Measurements from ENCODE around the gene RREB1. TPM values are rescaled to one million over a fixed set of nuclear protein-coding genes. Genes with fewer than 3 reads are reported as not detected.

The RREB1 gene
- total RNA-seq, 1 donor from 2014 or later = 29.3 TPM

- no peaks in the 10 kb centered on the region for H3K27me3 ChIP-seq (ENCODE audit: control insufficient read depth, insufficient read depth, low read length)
- no peak for TF ChIP-seq CTCF (IDR thresholded peaks at IDR 0.05; ENCODE audit: insufficient read depth, low read length, poor library complexity, severe bottlenecking)
- no peak for DNase-seq (ENCODE audit: low read depth)
- H3K4me3 ChIP-seq (ENCODE audit: low read depth, low read length) = no peak overlapping the region
- no peaks in the 10 kb centered on the region for H3K36me3 ChIP-seq (ENCODE audit: control insufficient read depth, insufficient read depth, low read length)
Measured at GRCh38 chr6:7145585-7145884, 37.8 kb downstream of the RREB1 start.

- no peaks in the 10 kb centered on the region for H3K27me3 ChIP-seq (ENCODE audit: control insufficient read depth, insufficient read depth, low read length)
- DNase-seq (ENCODE audit: low read depth) = no peak
- H3K4me3 ChIP-seq (ENCODE audit: low read depth, low read length) = no peak overlapping the region
- TF ChIP-seq CTCF (IDR thresholded peaks at IDR 0.05; ENCODE audit: insufficient read depth, low read length, poor library complexity, severe bottlenecking) = no peak
- H3K36me3 ChIP-seq (ENCODE audit: control insufficient read depth, insufficient read depth, low read length) = no peaks in the 10 kb centered on the region
Measured at GRCh38 chr6:7145885-7146828, 38.4 kb downstream of the RREB1 start.

DNA sequence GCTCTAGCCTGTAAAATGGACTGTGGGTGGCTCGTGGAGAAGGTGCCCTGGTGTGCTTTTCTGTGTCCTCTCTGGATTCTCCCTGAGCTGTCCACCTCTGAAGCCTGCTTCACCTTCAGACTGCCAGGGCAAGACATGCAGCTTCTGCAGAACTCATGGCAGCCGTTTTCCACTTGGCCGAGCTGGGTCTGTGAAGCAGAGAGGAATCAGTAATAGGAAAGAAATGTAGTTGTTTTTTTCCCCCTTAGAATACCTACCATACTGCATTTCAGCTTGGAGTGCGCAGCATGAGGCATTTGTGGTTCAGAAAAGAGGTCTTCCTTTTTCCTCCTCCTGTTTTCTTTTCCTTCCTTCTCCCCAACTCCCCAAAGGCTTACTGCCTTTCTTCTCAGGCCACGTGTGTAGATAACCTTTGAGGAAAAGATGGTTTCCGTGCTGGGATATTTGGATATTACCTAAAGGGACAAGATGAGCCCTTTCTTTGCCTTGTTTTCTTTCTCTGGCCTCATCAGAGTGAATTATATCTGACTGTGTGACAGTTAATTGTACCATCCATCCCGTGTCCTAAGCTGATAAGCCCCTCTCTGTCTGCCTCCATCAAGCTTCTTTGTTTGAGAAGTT is 39.4 kb downstream of the RREB1 start:
- H3K4me3 ChIP-seq (ENCODE audit: low read depth, low read length) = no peak overlapping the region
- no peaks in the 10 kb centered on the region for H3K36me3 ChIP-seq (ENCODE audit: control insufficient read depth, insufficient read depth, low read length)
- TF ChIP-seq CTCF (IDR thresholded peaks at IDR 0.05; ENCODE audit: insufficient read depth, low read length, poor library complexity, severe bottlenecking) = no peak
- no peaks in the 10 kb centered on the region for H3K27me3 ChIP-seq (ENCODE audit: control insufficient read depth, insufficient read depth, low read length)
- no peak for DNase-seq (ENCODE audit: low read depth)

GRCh38 chr6:7148100-7148822 is 40.5 kb downstream of the RREB1 start:
- no peak overlapping the region for H3K4me3 ChIP-seq (ENCODE audit: low read depth, low read length)
- no peaks in the 10 kb centered on the region for H3K27me3 ChIP-seq (ENCODE audit: control insufficient read depth, insufficient read depth, low read length)
- peak; percentile 79 for DNase-seq (ENCODE audit: low read depth)
- no peaks in the 10 kb centered on the region for H3K36me3 ChIP-seq (ENCODE audit: control insufficient read depth, insufficient read depth, low read length)
- no peak for TF ChIP-seq CTCF (IDR thresholded peaks at IDR 0.05; ENCODE audit: insufficient read depth, low read length, poor library complexity, severe bottlenecking)

DNA sequence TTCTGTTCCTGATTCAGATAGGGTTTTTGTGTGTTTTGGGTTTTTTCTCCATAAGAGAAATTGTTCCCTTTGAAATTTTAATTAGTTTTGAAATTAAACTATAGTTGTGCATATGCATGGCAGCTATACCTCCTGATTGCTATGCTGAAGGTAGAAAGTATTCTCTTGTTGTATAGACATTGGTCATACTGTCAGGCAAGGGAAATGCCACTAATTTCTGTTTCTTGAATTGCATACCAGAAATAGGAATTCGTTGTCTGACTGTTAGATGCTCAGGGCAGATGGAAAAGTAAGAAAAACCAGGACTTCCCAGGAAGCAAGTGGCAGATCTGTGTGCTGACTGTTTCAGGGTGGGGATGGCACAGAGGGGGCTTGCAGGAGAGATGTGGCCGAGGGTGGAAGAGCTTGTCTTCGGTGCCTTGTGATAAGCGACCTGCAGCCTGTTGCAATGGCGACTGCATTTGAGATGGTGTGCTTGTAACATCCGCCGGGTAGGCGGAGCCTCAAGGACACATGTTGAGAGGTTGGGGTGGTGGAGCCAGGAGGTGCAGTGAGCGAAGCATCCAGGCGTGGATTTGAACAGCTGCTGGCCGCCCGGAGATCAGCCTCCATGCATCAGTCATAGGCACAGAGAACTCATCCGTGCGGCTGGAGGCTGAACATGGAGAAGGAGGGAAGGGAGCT is 42.8 kb downstream of the RREB1 start:
- H3K4me3 ChIP-seq (ENCODE audit: low read depth, low read length) = no peak overlapping the region
- no peaks in the 10 kb centered on the region for H3K36me3 ChIP-seq (ENCODE audit: control insufficient read depth, insufficient read depth, low read length)
- DNase-seq (ENCODE audit: low read depth) = no peak
- TF ChIP-seq CTCF (IDR thresholded peaks at IDR 0.05; ENCODE audit: insufficient read depth, low read length, poor library complexity, severe bottlenecking) = no peak
- no peaks in the 10 kb centered on the region for H3K27me3 ChIP-seq (ENCODE audit: control insufficient read depth, insufficient read depth, low read length)
